Lung (tissue), 12 donors: ENCODE results near the gene CCNYL1. TPM values are rescaled to one million over a fixed set of nuclear protein-coding genes. Genes with fewer than 3 reads are reported as not detected.
A peak's percentile ranks its signal among the peaks of the same experiment; 100 is the strongest.

ENCODE experiments used
- ATAC-seq: fragments of 200-7000 bp; cut with Tn5 transposase; one replicate; pipeline ENCODE4 v1.9.1; 2020; ENCODE audit warnings: moderate number of reproducible peaks; ENCODE audit not compliant: insufficient read depth, low FRiP score
- DNase-seq, 3 donors: peaks; one replicate each; pipeline ENCODE4 v3.0.0-alpha.2; 2013 to 2017
- H3K27ac ChIP-seq, 2 donors: one replicate each; pipeline ENCODE4 v1.5.1; 2013; ENCODE audit warnings: mild to moderate bottlenecking in 2 of 2, moderate library complexity in 2 of 2, control low read depth in 1 of 2, inconsistent platforms in 1 of 2, low read depth in 1 of 2, low read length in 1 of 2
- H3K27me3 ChIP-seq, 3 donors: one replicate each; pipeline ENCODE4 v1.5.1; 2013; ENCODE audit warnings: low read length in 2 of 3; ENCODE audit not compliant: control insufficient read depth in 3 of 3, insufficient read depth in 3 of 3
- H3K36me3 ChIP-seq, 4 donors: one replicate each; pipeline ENCODE4 v1.5.1; 2013; ENCODE audit warnings: low read length in 4 of 4, mild to moderate bottlenecking in 1 of 4, moderate library complexity in 1 of 4; ENCODE audit not compliant: control insufficient read depth in 4 of 4, insufficient read depth in 4 of 4
- H3K4me1 ChIP-seq, 5 donors: one replicate each; pipeline ENCODE4 v1.5.1; 2013; ENCODE audit warnings: low read length in 5 of 5, mild to moderate bottlenecking in 2 of 5, moderate library complexity in 1 of 5; ENCODE audit not compliant: control insufficient read depth in 5 of 5, insufficient read depth in 5 of 5
- H3K4me3 ChIP-seq: one replicate; pipeline ENCODE4 v1.5.1; 2013; ENCODE audit warnings: mild to moderate bottlenecking, control low read depth, moderate library complexity
- H3K9ac ChIP-seq, 2 donors: one replicate each; pipeline ENCODE4 v1.5.1; 2013; ENCODE audit warnings: low read length in 2 of 2, control low read depth in 1 of 2; ENCODE audit not compliant: insufficient read depth in 1 of 2
- H3K9me3 ChIP-seq, 4 donors: one replicate each; pipeline ENCODE4 v1.5.1; 2013; ENCODE audit warnings: low read length in 3 of 4, mild to moderate bottlenecking in 1 of 4, moderate library complexity in 1 of 4; ENCODE audit not compliant: control insufficient read depth in 4 of 4, insufficient read depth in 3 of 4
- CTCF ChIP-seq: IDR thresholded peaks from 2 replicates; pipeline ENCODE4 v1.5.1; 2012; ENCODE audit warnings: mild to moderate bottlenecking; ENCODE audit errors: control extremely low read depth, extremely low read depth
- WGBS, 2 donors: extraction: QIAGEN DNeasy Blood & Tissue Kit; methylation state at CpG; one replicate each; pipeline ENCODE4 v1.1.7; 2013; 5-methylcytosine and 5-hydroxymethylcytosine counted together
- polyA plus RNA-seq, 2 donors: library from polyadenylated mRNA; stranded (reverse); fragments of 200-250 nt; gene quantifications; one replicate each; pipeline ENCODE4 v1.2.1, GENCODE V29; 2013
- total RNA-seq, 2 donors: library from RNA; depleted of rRNA in 1 of 2; stranded (reverse); fragments of >200 nt in 1 of 2; gene quantifications; one replicate each; pipeline ENCODE4 v1.2.1, GENCODE V29; 2014 to 2021
- donor health status: control.
- donor health status: control.
- donor health status: Bipolar disorder and iron deficiency.
- donor health status: healthy.
- donor health status: DM: yes; HTN: yes; CAD: no.

Gene CCNYL1
- total and polyA plus RNA-seq, 4 donors = 11.1 to 25.1 (median 12.7) TPM

GRCh38 chr2:207744451-207744850, 33.0 kb downstream of the CCNYL1 start:
- Histone ChIP-seq H3K9ac (no peak overlapping the region), H3K27me3 (no peaks in the 10 kb centered on the region), H3K36me3 (peaks cover 0 to 15% (median 5%) of the 10 kb centered on the region in 4 donors), H3K9me3 (no peaks in the 10 kb centered on the region), H3K4me3 (no peak overlapping the region), H3K27ac (no peak overlapping the region), H3K4me1 (peaks cover 0 to 4% (median 0%) of the 10 kb centered on the region in 5 donors)
- no peak for ATAC-seq
- no peak for TF ChIP-seq CTCF
- WGBS, 2 donors = 73 to 90% methylated on average over 11 of the region's 11 CpGs
- no peak for DNase-seq

GRCh38 chr2:207746131-207746530, 34.7 kb downstream of the CCNYL1 start:
- Histone ChIP-seq H3K36me3 (peaks cover 3 to 16% (median 8%) of the 10 kb centered on the region in 4 donors), H3K27ac (no peak overlapping the region), H3K9ac (no peak overlapping the region), H3K9me3 (no peaks in the 10 kb centered on the region), H3K27me3 (no peaks in the 10 kb centered on the region), H3K4me3 (no peak overlapping the region), H3K4me1 (peaks cover 0 to 4% (median 0%) of the 10 kb centered on the region in 5 donors)
- no peak for ATAC-seq
- DNase-seq = peak; percentile 68 to 81 (median 77)
- TF ChIP-seq CTCF = peak; percentile 85
- WGBS, 2 donors = 28 to 50% methylated on average over 1 of the region's 1 CpG

- DNase-seq (no peak), ATAC-seq (no peak)
- TF ChIP-seq CTCF = no peak
- no peak overlapping the region for H3K27ac ChIP-seq
- peaks cover 0 to 14% (median 7%) of the 10 kb centered on the region in 4 donors for H3K36me3 ChIP-seq
- 87 to 90% methylated on average over 15 of the region's 15 CpGs for WGBS, 2 donors
- no peak overlapping the region for H3K9ac ChIP-seq
- H3K4me3 ChIP-seq = no peak overlapping the region
- peaks cover 0 to 4% (median 0%) of the 10 kb centered on the region in 5 donors for H3K4me1 ChIP-seq
- H3K9me3 ChIP-seq = no peaks in the 10 kb centered on the region
- no peaks in the 10 kb centered on the region for H3K27me3 ChIP-seq
Measured at GRCh38 chr2:207747653-207748560, 36.5 kb downstream of the CCNYL1 start.
